Skeletal muscle satellite cell (primary cell): ENCODE data around the gene BLNK.

Experiments
- H3K27me3 ChIP-seq: 2 replicates; pipeline ENCODE4 v1.7.0; 2013; ENCODE audit warnings: low read length; ENCODE audit not compliant: control insufficient read depth, insufficient read depth
- H3K36me3 ChIP-seq: 2 replicates; pipeline ENCODE4 v1.7.0; 2013; ENCODE audit warnings: mild to moderate bottlenecking, control low read depth, low read length; ENCODE audit not compliant: insufficient read depth
- H3K4me1 ChIP-seq: 2 replicates; pipeline ENCODE4 v1.7.0; 2013; ENCODE audit warnings: low read length; ENCODE audit not compliant: control insufficient read depth, insufficient read depth
- H3K4me2 ChIP-seq: 2 replicates; pipeline ENCODE4 v1.7.0; 2013; ENCODE audit warnings: mild to moderate bottlenecking, low read length
- H3K4me3 ChIP-seq: 2 replicates; pipeline ENCODE4 v1.7.0; 2013; ENCODE audit warnings: low read length
- H3K9ac ChIP-seq: 2 replicates; pipeline ENCODE4 v1.7.0; 2013; ENCODE audit warnings: mild to moderate bottlenecking, low read depth, low read length, moderate library complexity
- H3K9me3 ChIP-seq: replicated peaks from 2 replicates; pipeline ENCODE4 v1.7.0; 2013; ENCODE audit warnings: mild to moderate bottlenecking, control low read depth, low read length

The BLNK gene

DNA sequence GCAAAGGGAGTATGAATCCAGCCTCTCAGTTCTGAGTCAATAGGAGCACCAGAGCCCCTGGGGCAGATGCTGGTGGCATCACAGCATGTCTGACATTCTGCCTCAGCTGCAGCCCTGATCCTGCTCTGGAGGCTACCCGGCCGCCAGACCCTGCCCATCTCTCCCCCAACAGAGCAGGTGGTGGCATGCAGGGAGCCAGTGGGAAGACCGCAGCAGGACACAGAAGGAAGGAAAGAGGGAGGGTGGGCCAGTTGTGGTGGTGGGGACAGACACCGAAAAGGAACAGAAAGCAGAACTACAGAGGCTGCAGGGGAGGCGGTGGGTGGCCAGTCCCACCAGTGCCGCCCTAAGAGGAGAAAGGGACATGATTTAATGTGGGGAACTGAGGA lies 35.3 kb downstream of the BLNK start:
- no peak overlapping the region for H3K4me2 ChIP-seq
- no peaks in the 10 kb centered on the region for H3K9me3 ChIP-seq
- H3K4me3 ChIP-seq, result no peak overlapping the region
- peaks cover 3% of the 10 kb centered on the region for H3K27me3 ChIP-seq
- no peak overlapping the region for H3K9ac ChIP-seq
- no peaks in the 10 kb centered on the region for H3K36me3 ChIP-seq
- no peaks in the 10 kb centered on the region for H3K4me1 ChIP-seq

DNA sequence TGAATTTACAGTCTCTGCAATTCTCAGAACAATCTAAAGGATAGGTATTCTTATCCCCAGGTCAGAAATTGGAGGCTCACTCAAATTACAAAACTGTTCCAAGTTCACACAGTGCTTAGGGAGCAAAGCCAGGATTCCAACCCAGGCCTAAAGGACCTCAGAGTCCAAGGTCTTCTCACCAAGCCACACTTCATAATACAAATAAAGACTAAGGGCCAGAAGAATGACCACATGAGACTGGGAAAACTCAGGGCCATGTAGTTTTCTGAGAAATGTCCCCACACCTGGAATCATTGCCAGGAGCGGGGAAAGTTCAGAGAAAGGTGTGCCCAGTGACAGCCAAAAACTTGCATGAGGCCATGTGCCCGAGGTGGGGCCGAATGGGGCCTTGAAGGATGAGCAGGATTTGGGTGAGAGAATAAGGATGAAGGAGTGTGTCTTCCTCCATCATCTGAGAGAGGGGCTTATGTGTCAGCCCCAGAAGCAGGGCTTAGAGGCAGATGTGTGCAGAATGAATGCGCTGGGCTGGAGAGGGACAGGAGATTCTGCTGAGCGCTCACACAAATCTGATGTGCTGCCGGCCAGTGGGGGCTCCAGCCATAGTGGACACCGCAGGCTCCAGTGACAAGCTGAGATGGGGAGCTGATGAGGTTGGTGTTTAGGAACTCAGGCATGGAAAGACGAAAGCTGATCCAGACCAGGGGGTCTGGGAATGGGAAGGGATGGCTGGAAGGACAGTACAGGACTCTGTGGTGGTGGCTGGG lies 35.9 kb downstream of the BLNK start:
- no peak overlapping the region for H3K9ac ChIP-seq
- H3K4me2 ChIP-seq, result no peak overlapping the region
- peaks cover 3% of the 10 kb centered on the region for H3K27me3 ChIP-seq
- no peaks in the 10 kb centered on the region for H3K36me3 ChIP-seq
- H3K4me1 ChIP-seq, result no peaks in the 10 kb centered on the region
- no peak overlapping the region for H3K4me3 ChIP-seq
- no peaks in the 10 kb centered on the region for H3K9me3 ChIP-seq

DNA sequence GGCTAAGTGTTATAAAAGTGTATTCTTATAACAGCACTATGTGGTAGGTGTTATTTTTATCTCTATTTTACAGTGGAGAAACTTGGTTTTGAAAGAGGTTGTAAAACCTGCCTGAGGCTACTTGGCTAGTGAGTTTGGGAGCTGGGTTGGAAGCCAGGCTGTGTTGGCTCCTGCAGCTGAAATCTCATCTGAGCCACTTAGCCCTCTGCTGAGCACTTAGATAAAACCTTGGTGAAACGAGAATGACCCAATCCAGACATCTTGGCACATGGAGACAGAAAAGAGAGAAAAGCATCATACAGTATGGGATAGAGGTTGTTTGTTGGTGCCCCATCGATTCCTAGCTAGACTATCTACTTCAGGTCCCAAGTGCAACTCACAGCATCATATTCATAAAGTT lies 37.4 kb downstream of the BLNK start:
- H3K4me2 ChIP-seq, result no peak overlapping the region
- H3K36me3 ChIP-seq, result no peaks in the 10 kb centered on the region
- no peak overlapping the region for H3K4me3 ChIP-seq
- no peak overlapping the region for H3K9ac ChIP-seq
- H3K4me1 ChIP-seq, result no peaks in the 10 kb centered on the region
- H3K9me3 ChIP-seq, result no peaks in the 10 kb centered on the region
- H3K27me3 ChIP-seq, result peaks cover 3% of the 10 kb centered on the region

DNA sequence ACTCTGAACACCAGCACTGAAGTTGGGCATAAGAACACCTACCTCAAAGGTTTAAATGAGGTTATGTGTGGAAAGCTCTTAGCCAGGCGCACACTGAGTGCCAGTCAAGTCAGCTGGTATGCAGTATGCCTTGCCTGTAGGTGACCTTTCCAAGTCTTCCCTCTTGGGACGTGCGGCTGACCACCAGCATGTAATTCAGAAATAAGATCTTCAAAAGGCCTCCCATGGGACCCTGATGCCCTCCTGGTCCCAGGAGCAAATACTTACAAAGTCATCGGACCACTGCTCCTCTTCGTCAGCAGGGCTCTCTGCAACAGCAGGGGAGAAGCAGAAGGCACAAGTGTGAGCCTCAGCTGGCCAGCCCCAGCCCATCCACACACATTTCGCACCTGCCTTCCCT lies 40.8 kb downstream of the BLNK start:
- no peaks in the 10 kb centered on the region for H3K36me3 ChIP-seq

DNA sequence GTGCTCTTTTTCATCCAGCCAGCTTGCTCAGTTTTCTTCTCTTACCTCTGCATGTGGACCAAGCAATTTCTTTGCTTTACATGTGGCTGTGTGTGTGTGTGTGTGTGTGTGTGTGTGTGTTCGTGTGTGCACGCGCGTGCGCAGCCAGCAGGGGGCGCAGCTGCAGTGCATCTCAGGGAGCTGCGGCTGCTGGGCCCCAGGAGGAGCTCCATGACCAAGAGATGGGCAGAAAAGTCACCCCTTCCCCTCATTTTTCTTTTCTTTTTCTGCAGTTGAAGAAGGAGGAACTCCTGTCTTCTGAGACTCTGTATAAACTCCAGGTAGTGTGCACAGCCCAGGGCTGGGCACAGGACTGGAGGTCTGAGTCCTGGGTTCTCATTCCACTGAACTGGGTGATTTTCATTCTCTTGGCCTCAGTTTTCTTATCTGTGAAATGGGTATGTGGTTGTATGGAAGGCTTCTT lies 41.8 kb downstream of the BLNK start:
- H3K4me2 ChIP-seq, result no peak overlapping the region
- H3K4me3 ChIP-seq, result no peak overlapping the region
- H3K4me1 ChIP-seq, result no peaks in the 10 kb centered on the region
- no peaks in the 10 kb centered on the region for H3K36me3 ChIP-seq
- H3K9me3 ChIP-seq, result no peaks in the 10 kb centered on the region
- no peak overlapping the region for H3K9ac ChIP-seq
- no peaks in the 10 kb centered on the region for H3K27me3 ChIP-seq

More for the DNA sequence above, 40.8 kb downstream of the BLNK start:
- Histone ChIP-seq H3K4me3 (no peak overlapping the region), H3K9me3 (no peaks in the 10 kb centered on the region), H3K4me2 (no peak overlapping the region), H3K9ac (no peak overlapping the region), H3K27me3 (no peaks in the 10 kb centered on the region), H3K4me1 (no peaks in the 10 kb centered on the region)

DNA sequence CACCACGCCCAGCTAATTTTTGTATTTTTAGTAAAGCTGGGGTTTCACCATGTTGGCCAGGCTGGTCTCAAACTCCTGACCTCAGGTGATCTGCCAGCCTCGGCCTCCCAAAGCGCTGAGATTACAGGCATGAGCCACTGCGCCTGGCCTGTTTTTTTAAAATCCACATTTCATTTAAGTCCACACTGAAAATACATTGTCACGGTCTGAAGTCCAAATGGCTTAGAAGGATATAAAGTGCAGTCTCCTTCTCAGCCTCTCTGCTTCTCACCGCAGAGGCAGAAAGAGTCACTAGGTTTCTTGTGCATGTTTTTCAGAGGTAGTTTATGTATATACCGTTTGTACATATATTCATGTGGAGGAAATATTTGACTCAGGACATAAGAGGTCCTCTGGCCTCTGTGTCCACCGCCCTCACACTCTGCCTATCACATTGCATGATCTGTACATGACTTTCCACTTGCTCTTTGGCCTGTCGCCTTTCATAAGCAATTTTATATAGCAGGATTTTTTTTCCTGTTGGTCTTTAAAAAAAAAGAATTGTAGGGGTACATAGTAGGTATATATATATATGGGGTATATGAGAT lies 42.9 kb downstream of the BLNK start:
- no peak overlapping the region for H3K4me3 ChIP-seq

DNA sequence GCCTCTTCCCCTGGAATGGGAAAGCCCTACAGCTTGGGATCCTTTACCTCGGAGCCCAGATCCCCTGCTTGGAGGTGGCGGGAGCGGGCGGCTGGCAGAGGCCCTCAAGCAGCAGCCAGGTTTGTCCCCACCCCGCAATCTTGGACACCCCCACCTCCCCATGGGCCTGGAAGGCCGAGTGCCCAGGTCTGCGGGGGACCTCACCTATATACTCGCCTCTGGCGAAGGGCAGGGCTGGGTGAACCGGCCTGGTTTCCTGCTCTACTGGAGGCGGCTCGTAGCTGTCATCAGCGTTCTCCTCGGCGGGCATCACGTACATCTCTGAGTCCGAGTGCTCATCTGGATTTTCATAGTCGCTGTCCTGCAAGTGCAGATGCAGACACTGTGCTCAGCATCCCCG lies 44.2 kb downstream of the BLNK start:
- Histone ChIP-seq H3K4me3 (no peak overlapping the region), H3K4me1 (no peaks in the 10 kb centered on the region), H3K36me3 (no peaks in the 10 kb centered on the region), H3K9ac (no peak overlapping the region), H3K9me3 (no peaks in the 10 kb centered on the region), H3K4me2 (no peak overlapping the region), H3K27me3 (no peaks in the 10 kb centered on the region)

More for the DNA sequence above, 42.9 kb downstream of the BLNK start:
- Histone ChIP-seq H3K9me3 (no peaks in the 10 kb centered on the region), H3K4me1 (no peaks in the 10 kb centered on the region), H3K9ac (no peak overlapping the region), H3K27me3 (no peaks in the 10 kb centered on the region), H3K4me2 (no peak overlapping the region), H3K36me3 (no peaks in the 10 kb centered on the region)

DNA sequence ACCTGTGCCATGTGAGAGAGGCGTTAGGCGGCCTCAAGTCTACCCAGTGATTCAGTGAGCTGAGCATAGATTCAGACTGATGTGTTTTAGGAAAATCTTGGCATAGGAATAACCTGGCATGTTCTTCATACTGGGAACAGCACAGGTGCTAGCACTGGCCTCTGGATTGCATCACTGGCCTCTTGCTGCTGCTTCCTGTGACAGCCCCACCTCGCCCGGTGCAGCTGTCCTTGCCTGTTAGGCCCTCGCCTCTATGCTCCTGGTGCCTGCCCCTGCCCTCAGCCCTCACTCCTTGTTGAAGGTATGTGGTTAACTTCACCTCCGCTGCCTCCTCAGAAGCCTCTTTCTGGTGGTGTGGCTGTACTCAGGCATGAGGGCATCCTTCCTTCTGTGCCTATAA lies 46.2 kb downstream of the BLNK start:
- H3K4me2 ChIP-seq, result no peak overlapping the region
- H3K9me3 ChIP-seq, result no peaks in the 10 kb centered on the region
- H3K36me3 ChIP-seq, result no peaks in the 10 kb centered on the region
- no peak overlapping the region for H3K9ac ChIP-seq
- H3K4me1 ChIP-seq, result no peaks in the 10 kb centered on the region
- peaks cover 7% of the 10 kb centered on the region for H3K27me3 ChIP-seq
- no peak overlapping the region for H3K4me3 ChIP-seq

DNA sequence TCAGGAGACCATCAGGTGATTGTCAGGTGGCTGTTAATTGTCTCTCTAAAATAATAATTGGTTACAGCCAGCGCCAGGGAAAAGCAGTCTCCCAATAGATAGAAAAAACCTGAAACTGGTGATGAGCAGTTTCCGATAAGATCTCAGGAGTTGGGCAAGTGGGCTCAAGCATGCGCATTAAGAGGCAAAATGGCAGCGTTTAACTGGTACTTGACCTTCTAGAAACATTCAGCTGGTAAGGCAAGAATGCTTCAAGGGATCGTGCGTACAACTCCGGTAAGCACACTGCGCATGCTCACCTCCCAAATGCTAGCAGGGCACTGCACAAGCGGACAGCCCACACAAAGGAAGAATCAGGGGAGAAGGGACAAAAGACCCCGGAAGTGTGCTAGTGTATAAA lies 48.5 kb downstream of the BLNK start:
- Histone ChIP-seq H3K4me3 (no peak overlapping the region), H3K9ac (no peak overlapping the region), H3K27me3 (peaks cover 7% of the 10 kb centered on the region), H3K4me1 (no peaks in the 10 kb centered on the region), H3K9me3 (no peaks in the 10 kb centered on the region), H3K4me2 (no peak overlapping the region), H3K36me3 (no peaks in the 10 kb centered on the region)

DNA sequence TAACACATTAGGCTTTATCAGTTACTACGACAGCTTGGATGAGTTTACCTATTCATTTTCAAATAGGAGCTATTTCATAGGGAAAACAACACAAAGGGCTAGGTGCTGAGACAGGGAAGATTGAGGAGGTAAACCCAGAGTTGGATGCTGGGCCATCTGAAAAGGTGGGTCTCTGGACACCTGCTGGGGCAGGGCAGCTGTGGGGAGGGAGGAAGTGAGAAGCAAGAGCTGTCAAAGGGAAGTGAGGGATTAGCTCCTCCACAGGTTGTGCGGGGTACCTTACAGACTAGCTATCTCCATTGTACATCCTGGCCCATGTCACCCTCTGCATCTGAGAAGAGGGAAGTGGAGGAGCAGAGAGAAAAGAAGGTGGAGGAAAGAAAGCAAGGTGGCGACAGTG lies 48.9 kb downstream of the BLNK start:
- Histone ChIP-seq H3K9ac (no peak overlapping the region), H3K27me3 (peaks cover 7% of the 10 kb centered on the region), H3K36me3 (no peaks in the 10 kb centered on the region), H3K4me2 (no peak overlapping the region), H3K4me3 (no peak overlapping the region), H3K4me1 (no peaks in the 10 kb centered on the region), H3K9me3 (no peaks in the 10 kb centered on the region)

DNA sequence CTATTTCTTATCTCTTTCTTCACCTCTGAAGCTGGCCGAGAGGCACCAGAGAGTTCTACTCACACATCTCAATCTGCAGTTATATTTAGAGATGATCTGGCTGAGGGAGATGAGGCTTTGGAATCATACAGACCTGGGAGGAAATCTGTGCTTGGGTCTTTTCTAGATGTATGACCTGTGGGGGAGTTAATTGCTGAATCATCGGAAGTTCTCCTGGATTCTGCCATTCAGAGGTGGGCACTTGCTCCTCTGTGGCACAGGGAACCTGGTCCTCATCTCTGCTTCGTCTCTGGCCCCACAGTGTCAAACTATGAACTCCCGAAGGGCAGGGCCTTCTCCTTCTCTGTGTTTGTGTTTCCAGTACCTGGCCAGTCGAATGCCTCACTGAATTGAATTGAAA lies 52.5 kb downstream of the BLNK start:
- H3K27me3 ChIP-seq, result peaks cover 15% of the 10 kb centered on the region
- H3K36me3 ChIP-seq, result no peaks in the 10 kb centered on the region
- H3K4me1 ChIP-seq, result no peaks in the 10 kb centered on the region
- H3K9ac ChIP-seq, result no peak overlapping the region
- H3K4me3 ChIP-seq, result no peak overlapping the region
- H3K4me2 ChIP-seq, result no peak overlapping the region
- no peaks in the 10 kb centered on the region for H3K9me3 ChIP-seq

DNA sequence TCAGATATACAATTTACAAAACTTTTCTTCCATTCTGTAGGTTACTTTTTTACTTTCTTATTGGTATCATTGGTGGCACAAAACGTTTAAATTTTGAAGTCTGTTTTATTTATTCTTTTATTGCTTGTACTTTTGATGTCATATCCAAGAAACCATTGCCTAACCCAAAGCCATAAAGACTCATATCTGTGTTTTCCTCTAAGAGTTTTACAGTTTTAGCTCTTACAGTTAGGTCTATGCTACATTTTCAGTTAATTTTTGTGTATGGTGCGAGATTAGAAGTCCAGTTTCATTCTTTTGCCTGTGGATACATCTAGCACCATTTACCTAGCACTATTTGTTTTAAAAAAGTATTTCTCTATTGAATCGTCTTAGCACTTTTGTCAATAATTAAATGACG lies 53.7 kb downstream of the BLNK start:
- Histone ChIP-seq H3K4me3 (no peak overlapping the region), H3K36me3 (no peaks in the 10 kb centered on the region), H3K27me3 (peaks cover 15% of the 10 kb centered on the region), H3K4me1 (no peaks in the 10 kb centered on the region), H3K4me2 (no peak overlapping the region), H3K9ac (no peak overlapping the region), H3K9me3 (no peaks in the 10 kb centered on the region)
